ENCODE measurements around the gene ASIC4.

Gene ASIC4

GRCh38 chr2:219505585-219505984, 8.7 kb upstream of the ASIC4 start:
- TF ChIP-seq RAD21 (IDR thresholded peaks at IDR 0.05; ENCODE audit: low read depth) (no peak), FOXM1 (IDR thresholded peaks at IDR 0.05; ENCODE audit: borderline replicate concordance, low read depth) (no peak), CREB1 (IDR thresholded peaks at IDR 0.05; ENCODE audit: low read depth) (no peak), TAF1 (IDR thresholded peaks at IDR 0.05; ENCODE audit: low read depth) (no peak), EGR1 (IDR thresholded peaks at IDR 0.05) (no peak), EP300 (IDR thresholded peaks at IDR 0.05; ENCODE audit: borderline replicate concordance) (no peak), MAX (IDR thresholded peaks at IDR 0.05) (no peak), ZBTB7A (IDR thresholded peaks at IDR 0.05; ENCODE audit: low read depth) (no peak), REST (IDR thresholded peaks at IDR 0.05; ENCODE audit: low read depth) (no peak), TCF12 (IDR thresholded peaks at IDR 0.05; ENCODE audit: low read depth) (no peak), YY1 (IDR thresholded peaks at IDR 0.05; ENCODE audit: low read depth) (no peak), NFIC (IDR thresholded peaks at IDR 0.05) (no peak), CEBPB (IDR thresholded peaks at IDR 0.05) (no peak), TEAD4 (IDR thresholded peaks at IDR 0.05) (no peak), USF1 (IDR thresholded peaks at IDR 0.05) (no peak)

- TF ChIP-seq FOXM1 (IDR thresholded peaks at IDR 0.05; ENCODE audit: borderline replicate concordance, low read depth) (no peak), CREB1 (IDR thresholded peaks at IDR 0.05; ENCODE audit: low read depth) (no peak), USF1 (IDR thresholded peaks at IDR 0.05) (no peak), MAX (IDR thresholded peaks at IDR 0.05) (no peak), TEAD4 (IDR thresholded peaks at IDR 0.05) (no peak), ZBTB7A (IDR thresholded peaks at IDR 0.05; ENCODE audit: low read depth) (no peak), EP300 (IDR thresholded peaks at IDR 0.05; ENCODE audit: borderline replicate concordance) (no peak), REST (IDR thresholded peaks at IDR 0.05; ENCODE audit: low read depth) (no peak), RAD21 (IDR thresholded peaks at IDR 0.05; ENCODE audit: low read depth) (no peak), NFIC (IDR thresholded peaks at IDR 0.05) (no peak), EGR1 (IDR thresholded peaks at IDR 0.05) (no peak), TCF12 (IDR thresholded peaks at IDR 0.05; ENCODE audit: low read depth) (no peak), CEBPB (IDR thresholded peaks at IDR 0.05) (no peak)
These were observed 8.0 kb upstream of the ASIC4 start for GRCh38 chr2:219506153-219506801.

- no peak for TF ChIP-seq USF1 (IDR thresholded peaks at IDR 0.05)
- no peak for TF ChIP-seq REST (IDR thresholded peaks at IDR 0.05; ENCODE audit: low read depth)
- no peak for TF ChIP-seq EGR1 (IDR thresholded peaks at IDR 0.05)
- no peak for TF ChIP-seq CREB1 (IDR thresholded peaks at IDR 0.05; ENCODE audit: low read depth)
- no peak for TF ChIP-seq CEBPB (IDR thresholded peaks at IDR 0.05)
- TF ChIP-seq TEAD4 (IDR thresholded peaks at IDR 0.05) = no peak
- no peak for TF ChIP-seq TCF12 (IDR thresholded peaks at IDR 0.05; ENCODE audit: low read depth)
- no peak for TF ChIP-seq MAX (IDR thresholded peaks at IDR 0.05)
- no peak for TF ChIP-seq EP300 (IDR thresholded peaks at IDR 0.05; ENCODE audit: borderline replicate concordance)
- no peak for TF ChIP-seq TAF1 (IDR thresholded peaks at IDR 0.05; ENCODE audit: low read depth)
- TF ChIP-seq RAD21 (IDR thresholded peaks at IDR 0.05; ENCODE audit: low read depth) = no peak
- TF ChIP-seq FOXM1 (IDR thresholded peaks at IDR 0.05; ENCODE audit: borderline replicate concordance, low read depth) = no peak
- no peak for TF ChIP-seq NFIC (IDR thresholded peaks at IDR 0.05)
- no peak for TF ChIP-seq YY1 (IDR thresholded peaks at IDR 0.05; ENCODE audit: low read depth)
- no peak for TF ChIP-seq ZBTB7A (IDR thresholded peaks at IDR 0.05; ENCODE audit: low read depth)
These were observed 7.3 kb upstream of the ASIC4 start for GRCh38 chr2:219506802-219507526.
